Measurements from ENCODE around the gene CXorf66.

Gene CXorf66

GRCh38 chrX:139965421-139965820, at the start of gene CXorf66:
TSS of gene CXorf66 (minus strand) at chrX:139965521. CDS start at chrX:139965496, 25 bp downstream.
- Mint-ChIP-seq H3K36me3 (ENCODE audit: low read depth) (no peaks in the 10 kb centered on the region), H3K27ac (no peak within 1 kb of the TSS)

GRCh38 chrX:139982856-139983255, 17.5 kb upstream of the CXorf66 start:
- Mint-ChIP-seq H3K4me1 (no peaks in the 10 kb centered on the region), H3K27me3 (ENCODE audit: low read depth, poor library complexity) (peaks cover 5% of the 10 kb centered on the region), H3K36me3 (ENCODE audit: low read depth) (no peaks in the 10 kb centered on the region), H3K27ac (no peak overlapping the region), H3K9me3 (peaks cover 3% of the 10 kb centered on the region), H3K4me3 (no peak overlapping the region)
- DNase-seq = no peak
- no peak for TF ChIP-seq CTCF (IDR thresholded peaks at IDR 0.05)

More at GRCh38 chrX:139965421-139965820, at the start of gene CXorf66:
- Mint-ChIP-seq H3K4me3 (no peak within 1 kb of the TSS), H3K9me3 (peaks cover 38% of the 10 kb centered on the region), H3K27me3 (ENCODE audit: low read depth, poor library complexity) (peaks cover under 1% of the 10 kb centered on the region), H3K4me1 (peaks cover 3% of the 10 kb centered on the region)
- no peak for DNase-seq
- no peak for TF ChIP-seq CTCF (IDR thresholded peaks at IDR 0.05)

GRCh38 chrX:139974471-139974870, 9.2 kb upstream of the CXorf66 start:
- H3K36me3 Mint-ChIP-seq (ENCODE audit: low read depth) = no peaks in the 10 kb centered on the region

GRCh38 chrX:139972629-139973624, 7.6 kb upstream of the CXorf66 start:
- TF ChIP-seq CTCF (IDR thresholded peaks at IDR 0.05) = no peak
- H3K36me3 Mint-ChIP-seq (ENCODE audit: low read depth) = no peaks in the 10 kb centered on the region
- H3K4me3 Mint-ChIP-seq = no peak overlapping the region
- no peak overlapping the region for H3K27ac Mint-ChIP-seq
- H3K9me3 Mint-ChIP-seq = peaks cover 38% of the 10 kb centered on the region
- peaks cover 6% of the 10 kb centered on the region for H3K4me1 Mint-ChIP-seq
- DNase-seq = no peak
- peaks cover 20% of the 10 kb centered on the region for H3K27me3 Mint-ChIP-seq (ENCODE audit: low read depth, poor library complexity)

More at GRCh38 chrX:139974471-139974870, 9.2 kb upstream of the CXorf66 start:
- no peak for TF ChIP-seq CTCF (IDR thresholded peaks at IDR 0.05)
- peaks cover 33% of the 10 kb centered on the region for H3K9me3 Mint-ChIP-seq
- H3K27ac Mint-ChIP-seq = no peak overlapping the region
- H3K4me3 Mint-ChIP-seq = no peak overlapping the region
- peaks cover 20% of the 10 kb centered on the region for H3K27me3 Mint-ChIP-seq (ENCODE audit: low read depth, poor library complexity)
- no peak for DNase-seq
- H3K4me1 Mint-ChIP-seq = peaks cover 6% of the 10 kb centered on the region

- Mint-ChIP-seq H3K27me3 (ENCODE audit: low read depth, poor library complexity) (peaks cover 20% of the 10 kb centered on the region), H3K27ac (no peak overlapping the region), H3K4me3 (no peak overlapping the region), H3K9me3 (peaks cover 36% of the 10 kb centered on the region), H3K36me3 (ENCODE audit: low read depth) (no peaks in the 10 kb centered on the region), H3K4me1 (peaks cover 6% of the 10 kb centered on the region)
- no peak for DNase-seq
- TF ChIP-seq CTCF (IDR thresholded peaks at IDR 0.05) = no peak
These were observed 6.8 kb upstream of the CXorf66 start for GRCh38 chrX:139972113-139972512.
